HepG2 (cell line): ENCODE measurements around the gene BPIFA1. TPM values are rescaled to one million over a fixed set of nuclear protein-coding genes. Genes with fewer than 3 reads are reported as not detected.

Experiments
- BCL6 ChIP-seq: IDR thresholded peaks from 2 replicates; pipeline ENCODE4 v1.6.1; 2016; ENCODE audit warnings: missing genetic modification reagents, missing compliant biosample characterization
- CEBPG ChIP-seq: IDR thresholded peaks from 2 replicates; pipeline ENCODE4 v1.6.1; 2016
- CREB3 ChIP-seq: sonication (generic); formaldehyde crosslinking; IDR thresholded peaks from 2 replicates; pipeline ENCODE4 v1.5.0; 2020; ENCODE audit warnings: missing genetic modification reagents
- FOXA3 ChIP-seq: IDR thresholded peaks from 2 replicates; pipeline ENCODE4 v1.6.1; 2016; ENCODE audit warnings: missing genetic modification reagents, missing compliant biosample characterization
- FOXK1 ChIP-seq: sonication (generic); formaldehyde crosslinking; IDR thresholded peaks from 2 replicates; pipeline ENCODE4 v1.4.0; 2020; ENCODE audit warnings: low read depth, missing genetic modification reagents, borderline replicate concordance
- GATAD2A ChIP-seq: IDR thresholded peaks from 2 replicates; pipeline ENCODE4 v1.6.1; 2016
- HMG20A ChIP-seq: IDR thresholded peaks from 2 replicates; pipeline ENCODE4 v1.6.1; 2016; ENCODE audit warnings: borderline replicate concordance
- HNF4A ChIP-seq: sonication (generic); formaldehyde crosslinking; IDR thresholded peaks from 2 replicates; pipeline ENCODE4 v1.4.0; 2020; ENCODE audit warnings: missing genetic modification reagents
- MED8 ChIP-seq: sonication (generic); formaldehyde crosslinking; IDR thresholded peaks from 2 replicates; pipeline ENCODE4 v1.8.1; 2023; ENCODE audit warnings: mild to moderate bottlenecking, missing genetic modification reagents; ENCODE audit not compliant: insufficient replicate concordance
- NR2C2 ChIP-seq: sonication (generic); formaldehyde crosslinking; IDR thresholded peaks from 2 replicates; pipeline ENCODE4 v1.4.0; 2020; ENCODE audit warnings: missing genetic modification reagents, mild to moderate bottlenecking, moderate library complexity, borderline replicate concordance
- NR2F1 ChIP-seq, 2 experiments: fragments of 450-650 bp in 1 of 2; formaldehyde crosslinking in 1 of 2; IDR thresholded peaks; 2 replicates each; pipeline versions ENCODE4 v1.5.0 to v1.6.1; 2016 to 2020; ENCODE audit warnings: mild to moderate bottlenecking in 1 of 2, missing compliant biosample characterization in 1 of 2, missing genetic modification reagents in 1 of 2, moderate library complexity in 1 of 2
- NR2F2 ChIP-seq: IDR thresholded peaks from 2 replicates; pipeline ENCODE4 v1.6.1; 2012; ENCODE audit warnings: low read depth, inconsistent platforms, borderline replicate concordance
- NR2F6 ChIP-seq, 2 experiments: IDR thresholded peaks; 2 replicates each; pipeline ENCODE4 v1.6.1; 2016; ENCODE audit warnings: antibody characterized with exemption in 1 of 2, mild to moderate bottlenecking in 1 of 2
- PPARG ChIP-seq: conservative IDR thresholded peaks from 2 replicates; pipeline ENCODE4 v1.6.1; 2016; ENCODE audit warnings: missing biosample characterization, missing genetic modification reagents
- RARA ChIP-seq: IDR thresholded peaks from 2 replicates; pipeline ENCODE4 v1.6.1; 2016; ENCODE audit warnings: missing genetic modification reagents, missing compliant biosample characterization
- RXRA ChIP-seq: sonication (generic); formaldehyde crosslinking; IDR thresholded peaks from 2 replicates; pipeline ENCODE4 v1.5.1; 2020; ENCODE audit warnings: missing genetic modification reagents
- RXRB ChIP-seq: IDR thresholded peaks from 2 replicates; pipeline ENCODE4 v1.6.1; 2016; ENCODE audit warnings: borderline replicate concordance, missing genetic modification reagents, missing compliant biosample characterization
- SMARCC2 ChIP-seq: fragments of 450-650 bp; IDR thresholded peaks from 2 replicates; pipeline ENCODE4 v1.6.1; 2017; ENCODE audit warnings: antibody characterized with exemption, mild to moderate bottlenecking
- SOX13 ChIP-seq, 3 experiments: fragments of 450-650 bp in 1 of 3; sonication (generic) in 1 of 3; formaldehyde crosslinking in 1 of 3; IDR thresholded peaks in 2 of 3; conservative IDR thresholded peaks in 1 of 3; 2 replicates each; pipeline versions ENCODE4 v1.5.0 to v1.6.1; 2016 to 2020; ENCODE audit warnings: antibody characterized with exemption in 1 of 3, mild to moderate bottlenecking in 1 of 3, missing compliant biosample characterization in 1 of 3, missing genetic modification reagents in 1 of 3, moderate library complexity in 1 of 3
- SP4 ChIP-seq: sonication (generic); formaldehyde crosslinking; IDR thresholded peaks from 2 replicates; pipeline ENCODE4 v1.8.1; 2023; ENCODE audit warnings: mild to moderate bottlenecking, missing genetic modification reagents
- TEAD3 ChIP-seq: optimal IDR thresholded peaks from 2 replicates; pipeline ENCODE3; 2016; ENCODE audit warnings: borderline replicate concordance
- ZNF281 ChIP-seq: sonication (generic); formaldehyde crosslinking; IDR thresholded peaks from 2 replicates; pipeline ENCODE4 v1.4.0; 2020; ENCODE audit warnings: missing genetic modification reagents, borderline replicate concordance
- ZNF629 ChIP-seq: sonication (generic); formaldehyde crosslinking; conservative IDR thresholded peaks from 2 replicates; pipeline ENCODE4 v1.5.0; 2020; ENCODE audit warnings: missing genetic modification reagents
- ZNF644 ChIP-seq: IDR thresholded peaks from 2 replicates; pipeline ENCODE4 v1.6.1; 2016; ENCODE audit warnings: low read depth
- ZNF674 ChIP-seq: sonication (generic); formaldehyde crosslinking; IDR thresholded peaks from 2 replicates; pipeline ENCODE4 v1.5.0; 2020; ENCODE audit warnings: low read depth, mild to moderate bottlenecking, missing genetic modification reagents
- ZNF850 ChIP-seq: sonication (generic); formaldehyde crosslinking; conservative IDR thresholded peaks from 2 replicates; pipeline ENCODE4 v1.9.0; 2021; ENCODE audit warnings: mild to moderate bottlenecking, missing genetic modification reagents
- polyA plus RNA-seq, 8 experiments: library from polyadenylated mRNA; depleted of rRNA in 3 of 8; stranded (reverse) in 7 of 8; unstranded in 1 of 8; fragments of >200 nt; fragmentation: Illumina TruSeq in 4 of 8; extraction: Trizol in 4 of 8; gene quantifications; 2 replicates each; pipeline versions ENCODE4 v1.2.1 to v1.2.3, GENCODE V29; 2011 to 2016; ENCODE audit warnings: low read depth in 4 of 8, missing spikeins in 1 of 8, mixed read lengths in 1 of 8; ENCODE audit not compliant: insufficient read depth in 1 of 8
- total RNA-seq, 5 experiments: library from RNA; depleted of rRNA; stranded (reverse); fragments of >200 nt; fragmentation: Illumina TruSeq; extraction: Trizol; gene quantifications; 2 replicates each; pipeline ENCODE4 v1.2.3, GENCODE V29; 2016; ENCODE audit warnings: low read depth in 1 of 5

The BPIFA1 gene
- total and polyA plus RNA-seq, 2 of the 13 experiments (the other 11 are each of a cell fraction or from before 2014, with no cell fraction given) = not detected

GRCh38 chr20:33278700-33279099 is 42.9 kb downstream of the BPIFA1 start (continued):
- peak; percentile 80 for TF ChIP-seq RXRB (CRISPR knock-in tag)
- peak; percentile 86 for TF ChIP-seq RARA (CRISPR knock-in tag)
- no peak for TF ChIP-seq SMARCC2
- TF ChIP-seq HMG20A (CRISPR knock-in tag) = peak; percentile 30; the same call in 1 of the 2 replicates
- 0 out of 2 replicates have a peak, but pooled peaks have one; percentile 13 for TF ChIP-seq ZNF674 (CRISPR knock-in tag)
- TF ChIP-seq BCL6 = peak; percentile 57; the same call in 1 of the 2 replicates
- peak; percentile 60; the same call in 1 of the 2 replicates for TF ChIP-seq RXRA (CRISPR knock-in tag)
- peak; percentile 49 for TF ChIP-seq CEBPG
- TF ChIP-seq MED8 (CRISPR knock-in tag) = no peak
- peak; percentile 82 for TF ChIP-seq NR2F6 (IDR thresholded peaks at IDR 0.05)
- TF ChIP-seq NR2F6 (CRISPR knock-in tag; IDR thresholded peaks at IDR 0.05) = peak; percentile 79
- TF ChIP-seq ZNF644 = peak; percentile 57; the same call in 1 of the 2 replicates
- peak; percentile 35; the same call in 1 of the 2 replicates for TF ChIP-seq HNF4A (CRISPR knock-in tag)
- no peak for TF ChIP-seq CREB3 (CRISPR knock-in tag)
- TF ChIP-seq ZNF850 = 0 out of 2 replicates have a peak, but pooled peaks have one; percentile 20
- peak; percentile 88 for TF ChIP-seq NR2F2
- TF ChIP-seq NR2F1 (CRISPR knock-in tag; IDR thresholded peaks at IDR 0.05) = peak; percentile 29 to 83; a peak in 3 of 4 replicates
- peak; percentile 47; the same call in 1 of the 2 replicates for TF ChIP-seq NR2C2 (CRISPR knock-in tag)
- TF ChIP-seq FOXA3 (CRISPR knock-in tag) = peak; percentile 8; the same call in 1 of the 2 replicates
- TF ChIP-seq SOX13 (IDR thresholded peaks at IDR 0.05) = no peak
- TF ChIP-seq SOX13 (CRISPR knock-in tag; conservative IDR thresholded peaks at IDR 0.05 in 1 of 2, IDR thresholded peaks at IDR 0.05 in 1 of 2) = peak in 1 of 2 experiments; percentile 19; a peak in 1 of 4 replicates
- peak; percentile 22; the same call in 1 of the 2 replicates for TF ChIP-seq ZNF629 (CRISPR knock-in tag)
- peak; percentile 29; the same call in 1 of the 2 replicates for TF ChIP-seq FOXK1 (CRISPR knock-in tag)
- TF ChIP-seq SP4 (CRISPR knock-in tag) = no peak
- TF ChIP-seq ZNF281 (CRISPR knock-in tag) = 0 out of 2 replicates have a peak, but pooled peaks have one; percentile 34
- TF ChIP-seq TEAD3 (CRISPR knock-in tag) = peak; percentile 48
- peak; percentile 19; the same call in 1 of the 2 replicates for TF ChIP-seq GATAD2A (CRISPR knock-in tag)
- peak; percentile 74 for TF ChIP-seq PPARG (CRISPR knock-in tag)
